Spleen (tissue), 11 donors: ENCODE results near the gene GNPAT. TPM values are rescaled to one million over a fixed set of nuclear protein-coding genes. Genes with fewer than 3 reads are reported as not detected.
A peak's percentile ranks its signal among the peaks of the same experiment; 100 is the strongest.

ENCODE experiments used
- DNase-seq: peaks from one replicate; pipeline ENCODE4 v3.0.0-alpha.2; 2020
- H3K27ac ChIP-seq, 8 donors: fragments of 200-600 bp; sonication (generic) in 7 of 8; 1 replicate in 4 of 8; 2 replicates in 4 of 8; pipeline versions ENCODE4 v1.5.0 to v1.8.0; 2016 to 2021; ENCODE audit warnings: inconsistent platforms in 4 of 8, mild to moderate bottlenecking in 4 of 8, moderate library complexity in 1 of 8
- H3K27me3 ChIP-seq, 7 donors: fragments of 200-600 bp; sonication (generic) in 6 of 7; replicated peaks in 1 of 7; 1 replicate in 4 of 7; 2 replicates in 3 of 7; pipeline versions ENCODE4 v1.5.0 to v1.8.0; 2016 to 2021; ENCODE audit warnings: inconsistent platforms in 3 of 7, mild to moderate bottlenecking in 1 of 7
- H3K36me3 ChIP-seq, 6 donors: fragments of 200-600 bp; sonication (generic) in 5 of 6; 1 replicate in 4 of 6; 2 replicates in 2 of 6; pipeline versions ENCODE4 v1.5.0 to v1.8.0; 2016 to 2021; ENCODE audit warnings: inconsistent platforms in 2 of 6
- H3K4me1 ChIP-seq, 6 donors: fragments of 200-600 bp; sonication (generic) in 5 of 6; 1 replicate in 3 of 6; 2 replicates in 3 of 6; pipeline versions ENCODE4 v1.5.0 to v1.8.0; 2016 to 2021; ENCODE audit warnings: inconsistent platforms in 3 of 6
- H3K4me3 ChIP-seq, 8 donors: fragments of 200-600 bp; sonication (generic) in 7 of 8; 1 replicate in 4 of 8; 2 replicates in 4 of 8; pipeline versions ENCODE4 v1.5.0 to v1.8.0; 2016 to 2021; ENCODE audit warnings: inconsistent platforms in 4 of 8, mild to moderate bottlenecking in 4 of 8, moderate library complexity in 2 of 8
- H3K9me3 ChIP-seq, 8 donors: fragments of 200-600 bp; sonication (generic) in 7 of 8; 1 replicate in 4 of 8; 2 replicates in 4 of 8; pipeline versions ENCODE4 v1.5.0 to v1.8.0; 2016 to 2021; ENCODE audit warnings: inconsistent platforms in 4 of 8
- CTCF ChIP-seq, 11 experiments: fragments of 200-600 bp in 7 of 11; fragments of 450-650 bp in 4 of 11; sonication (generic) in 4 of 11; IDR thresholded peaks in 8 of 11; conservative IDR thresholded peaks in 3 of 11; 1 replicate in 7 of 11; 2 replicates in 4 of 11; pipeline versions ENCODE4 v1.4.0 to v1.8.0; 2016 to 2021; ENCODE audit warnings: antibody characterized with exemption in 11 of 11, inconsistent platforms in 4 of 11, mild to moderate bottlenecking in 1 of 11
- POLR2A ChIP-seq, 3 donors: fragments of 450-650 bp; IDR thresholded peaks; one replicate each; pipeline ENCODE4 v1.5.1; 2017; ENCODE audit warnings: antibody characterized with exemption in 3 of 3, mild to moderate bottlenecking in 1 of 3
- POLR2AphosphoS5 ChIP-seq, 3 donors: sonication (generic); formaldehyde crosslinking; IDR thresholded peaks; one replicate each; pipeline ENCODE4 v1.5.1; 2017; ENCODE audit warnings: antibody characterized with exemption in 3 of 3
- WGBS, 5 donors: extraction: QIAGEN DNeasy Blood & Tissue Kit in 3 of 5; methylation state at CpG; one replicate each; pipeline versions ENCODE4 v1.1.5 to v1.1.7; 2013 to 2018; 5-methylcytosine and 5-hydroxymethylcytosine counted together
- intact Hi-C: fragments of 100-400 bp; cut with DNase I; formaldehyde crosslinking; loops from one replicate; pipeline ENCODE4 v1.15.0; 2023; ENCODE audit warnings: low total_unique reads
- polyA plus RNA-seq, 3 donors: library from polyadenylated mRNA; stranded (reverse); fragments of 200-250 nt; gene quantifications; one replicate each; pipeline ENCODE4 v1.2.1, GENCODE V29; 2013
- total RNA-seq, 7 donors: library from RNA; depleted of rRNA in 3 of 7; stranded (reverse); fragments of >200 nt in 3 of 7; fragmentation: NEBNext Ultra II Directional in 4 of 7; extraction: Animal tissue kit (Norgen Biotek cat#: 25700) in 4 of 7; gene quantifications; one replicate each; pipeline versions ENCODE4 v1.1.0 to v1.2.1, GENCODE V29; 2016 to 2021
- donor health status: healthy with polysubstance abuse.
- donor health status: DM: no; HTN: no; CAD: no; lungs with moderate emphysema.
- donor health status: DM: no; HTN: no; CAD: no.
- donor health status: Bipolar disorder and iron deficiency.
- donor health status: healthy.
- donor health status: DM: no; HTN: no; CAD: no.
- donor health status: DM: yes; HTN: yes; CAD: no.

Gene GNPAT
- total and polyA plus RNA-seq, 10 donors, result 27.7 to 42.9 (median 34.0) TPM

- H3K4me1 ChIP-seq, result peaks cover 15 to 83% (median 52%) of the 10 kb centered on the region in 6 donors
- peak overlapping the region; percentile 65 to 89 (median 78) for H3K4me3 ChIP-seq
- TF ChIP-seq POLR2AphosphoS5 (IDR thresholded peaks at IDR 0.05) (no peak), POLR2A (IDR thresholded peaks at IDR 0.05) (no peak), CTCF (IDR thresholded peaks at IDR 0.05 in 8 of 11, conservative IDR thresholded peaks at IDR 0.05 in 3 of 11) (no peak)
- H3K27me3 ChIP-seq, result no peaks in the 10 kb centered on the region
- intact Hi-C loops, result loop anchor here (10.0 kb wide), 1 partner anchor 93 kb away; the partner anchor contains the start of genes EXOC8 and SPRTN
- no peaks in the 10 kb centered on the region for H3K9me3 ChIP-seq
- 0 to 1% (median 1%) methylated on average over 10 of the region's 10 CpGs for WGBS, 5 donors
- peak overlapping the region in 7 of 8 donors; percentile 79 to 89 (median 87) for H3K27ac ChIP-seq
- no peak for DNase-seq
- H3K36me3 ChIP-seq, result peaks cover 0 to 36% (median 22%) of the 10 kb centered on the region in 6 donors
These were observed 738 bp downstream of the GNPAT start for GRCh38 chr1:231241750-231242149.

GRCh38 chr1:231242516-231243198 lies 1.6 kb downstream of the GNPAT start:
- no peak for DNase-seq
- intact Hi-C loops, result loop anchor here (10.0 kb wide), 1 partner anchor 92 kb away; the partner anchor contains the start of genes EXOC8 and SPRTN
- Histone ChIP-seq H3K27me3 (no peaks in the 10 kb centered on the region), H3K9me3 (no peaks in the 10 kb centered on the region), H3K4me1 (peaks cover 15 to 81% (median 49%) of the 10 kb centered on the region in 6 donors), H3K36me3 (peaks cover 0 to 36% (median 16%) of the 10 kb centered on the region in 6 donors), H3K4me3 (peak overlapping the region in 5 of 8 donors; percentile 65 to 89 (median 79)), H3K27ac (peak overlapping the region in 2 of 8 donors; percentile 88 to 89)
- WGBS, 5 donors, result 40 to 58% (median 50%) methylated on average over 5 of the region's 5 CpGs
- TF ChIP-seq POLR2A (IDR thresholded peaks at IDR 0.05), result no peak
- TF ChIP-seq POLR2AphosphoS5 (IDR thresholded peaks at IDR 0.05), result no peak
- TF ChIP-seq CTCF (IDR thresholded peaks at IDR 0.05 in 8 of 11, conservative IDR thresholded peaks at IDR 0.05 in 3 of 11), result no peak

GRCh38 chr1:231248778-231249177 lies 7.8 kb downstream of the GNPAT start:
- H3K27me3 ChIP-seq, result no peaks in the 10 kb centered on the region
- intact Hi-C loops, result loop anchor here (10.0 kb wide), 1 partner anchor 86 kb away; the partner anchor contains the start of genes EXOC8 and SPRTN
- DNase-seq, result no peak
- TF ChIP-seq POLR2A (IDR thresholded peaks at IDR 0.05) (no peak), CTCF (IDR thresholded peaks at IDR 0.05 in 8 of 11, conservative IDR thresholded peaks at IDR 0.05 in 3 of 11) (no peak), POLR2AphosphoS5 (IDR thresholded peaks at IDR 0.05) (no peak)
- H3K36me3 ChIP-seq, result peaks cover 0 to 66% (median 32%) of the 10 kb centered on the region in 6 donors
- no peak overlapping the region for H3K27ac ChIP-seq
- H3K4me3 ChIP-seq, result no peak overlapping the region
- H3K4me1 ChIP-seq, result peaks cover 0 to 26% (median 8%) of the 10 kb centered on the region in 6 donors
- 97 to 100% (median 97%) methylated on average over 1 of the region's 1 CpG for whole genome bisulfite sequencing, 5 donors
- H3K9me3 ChIP-seq, result no peaks in the 10 kb centered on the region

- H3K4me1 ChIP-seq, result peaks cover 0 to 2% (median 0%) of the 10 kb centered on the region in 6 donors
- no peak for TF ChIP-seq POLR2AphosphoS5 (IDR thresholded peaks at IDR 0.05)
- TF ChIP-seq POLR2A (IDR thresholded peaks at IDR 0.05), result no peak
- no peak for TF ChIP-seq CTCF (IDR thresholded peaks at IDR 0.05 in 8 of 11, conservative IDR thresholded peaks at IDR 0.05 in 3 of 11)
- no peak overlapping the region for H3K27ac ChIP-seq
- H3K27me3 ChIP-seq, result no peaks in the 10 kb centered on the region
- WGBS, 5 donors, result 89 to 97% (median 94%) methylated on average over 3 of the region's 3 CpGs
- DNase-seq, result no peak
- peaks cover 0 to 3% (median 0%) of the 10 kb centered on the region in 8 donors for H3K9me3 ChIP-seq
- no peak overlapping the region for H3K4me3 ChIP-seq
- H3K36me3 ChIP-seq, result peaks cover 0 to 88% (median 58%) of the 10 kb centered on the region in 6 donors
- intact Hi-C loops, result no loop called here
These were observed 11.3 kb downstream of the GNPAT start for GRCh38 chr1:231252336-231252735.
